HepG2 (cell line): ENCODE data around the gene HABP2. TPM values are rescaled to one million over a fixed set of nuclear protein-coding genes. Genes with fewer than 3 reads are reported as not detected.

ENCODE experiments used
- ATAC-seq: fragments of 200-7000 bp; cut with Tn5 transposase; 3 replicates; pipeline ENCODE4 v1.9.1; 2020; ENCODE audit warnings: mild to moderate bottlenecking, moderate library complexity
- Bru-seq: library from RNA; stranded (reverse); fragments of 400-500 nt; gene quantifications from one replicate; lab custom pipeline; 2021; lab: Mats Ljungman, UMichigan
- BruChase-seq, 2 experiments: library from RNA; stranded (reverse); fragments of 400-500 nt; gene quantifications; one replicate each; lab custom pipeline; 2021; lab: Mats Ljungman, UMichigan
- BruUV-seq: library from RNA; stranded (reverse); fragments of 400-500 nt; replicated peaks from 2 replicates; lab custom pipeline; 2021; lab: Mats Ljungman, UMichigan
- CTCF ChIA-PET: fragments of 300-600 bp; formaldehyde crosslinking; extraction: SDS; loops from one replicate; lab custom pipeline; 2021; ENCODE audit warnings: low total read pairs, inconsistent platforms, low intra/inter-chr PET ratio; lab: Yijun Ruan, JAX
- POLR2A ChIA-PET: fragments of 350-600 bp; sonication (Branson Sonifier 250); formaldehyde crosslinking; loops from one replicate; lab custom pipeline; 2020; ENCODE audit warnings: antibody characterized with exemption, inconsistent platforms; lab: Yijun Ruan, JAX
- DNase-seq: peaks from one replicate; pipeline ENCODE4 v3.0.0-alpha.2; 2015; ENCODE audit warnings: low spot score
- FAIRE-seq: peaks from 3 replicates; lab custom pipeline; 2011; peaks lifted over from hg19 to GRCh38; lab: Jason Lieb, UNC
- H2AFZ ChIP-seq: one replicate; pipeline ENCODE4 v1.6.1; 2011; ENCODE audit warnings: low read length, inconsistent platforms
- H3K27ac ChIP-seq: fragments of 300-600 bp; 3 replicates; pipeline ENCODE4 v1.8.0; 2011; ENCODE audit warnings: mixed run types, mild to moderate bottlenecking, mixed read lengths, low read length, inconsistent platforms; ENCODE audit not compliant: insufficient read depth; ENCODE audit errors: extremely low read length
- H3K27me3 ChIP-seq, 2 experiments: fragments of 200-600 bp in 1 of 2; 2 replicates in 1 of 2; 3 replicates in 1 of 2; pipeline versions ENCODE4 v1.6.0 to v1.8.0; 2011; ENCODE audit warnings: low read length in 2 of 2, mild to moderate bottlenecking in 2 of 2, moderate library complexity in 2 of 2, inconsistent platforms in 1 of 2; ENCODE audit not compliant: insufficient read depth in 2 of 2, control insufficient read depth in 1 of 2
- H3K36me3 ChIP-seq, 2 experiments: fragments of 200-600 bp in 1 of 2; replicated peaks in 1 of 2; 2 replicates in 1 of 2; 3 replicates in 1 of 2; pipeline versions ENCODE4 v1.5.1 to v1.8.0; 2011; ENCODE audit warnings: low read length in 2 of 2, inconsistent platforms in 1 of 2; ENCODE audit not compliant: insufficient read depth in 2 of 2, control insufficient read depth in 1 of 2
- H3K4me1 ChIP-seq: 2 replicates; pipeline ENCODE4 v1.5.1; 2012; ENCODE audit warnings: low read length, inconsistent platforms; ENCODE audit not compliant: insufficient read depth
- H3K4me2 ChIP-seq: 2 replicates; pipeline ENCODE4 v1.6.0; 2011; ENCODE audit warnings: low read depth, low read length, inconsistent platforms
- H3K4me3 ChIP-seq, 3 experiments: fragments of 200-600 bp in 1 of 3; sonication (generic), shearing (Covaris generic) in 1 of 3; replicated peaks in 1 of 3; 2 replicates each; pipeline ENCODE4 v1.5.1; 2011 to 2016; ENCODE audit warnings: low read length in 3 of 3, inconsistent platforms in 2 of 3, low read depth in 2 of 3, mild to moderate bottlenecking in 2 of 3, control low read depth in 1 of 3, mixed read lengths in 1 of 3; ENCODE audit not compliant: insufficient read depth in 1 of 3
- H3K79me2 ChIP-seq: one replicate; pipeline ENCODE4 v1.6.1; 2011; ENCODE audit warnings: low read length, inconsistent platforms; ENCODE audit not compliant: insufficient read depth
- H3K9ac ChIP-seq: 2 replicates; pipeline ENCODE4 v1.6.0; 2011; ENCODE audit warnings: mild to moderate bottlenecking, low read depth, low read length, inconsistent platforms; ENCODE audit not compliant: insufficient read depth
- H3K9me3 ChIP-seq: 2 replicates; pipeline ENCODE4 v1.5.1; 2012; ENCODE audit warnings: mild to moderate bottlenecking, low read length
- H4K20me1 ChIP-seq: 2 replicates; pipeline ENCODE4 v1.6.0; 2011; ENCODE audit warnings: inconsistent platforms, mild to moderate bottlenecking, low read length, moderate library complexity; ENCODE audit not compliant: insufficient read depth
- MATR3 ChIP-seq: sonication (generic); formaldehyde crosslinking; IDR thresholded peaks from 2 replicates; pipeline ENCODE4 v1.4.0; 2020; ENCODE audit warnings: missing genetic modification reagents
- MYPOP ChIP-seq: sonication (generic); formaldehyde crosslinking; IDR thresholded peaks from 2 replicates; pipeline ENCODE4 v1.8.1; 2023; ENCODE audit warnings: mild to moderate bottlenecking, moderate library complexity, missing genetic modification reagents
- POLR2A ChIP-seq, 2 experiments: IDR thresholded peaks; 2 replicates each; pipeline ENCODE4 v1.6.1; 2011; ENCODE audit warnings: low read depth in 2 of 2, low read length in 2 of 2, mild to moderate bottlenecking in 1 of 2, moderate library complexity in 1 of 2; ENCODE audit not compliant: insufficient read depth in 1 of 2
- SOX5 ChIP-seq: IDR thresholded peaks from 2 replicates; pipeline ENCODE4 v1.6.1; 2016; ENCODE audit warnings: borderline replicate concordance
- TOE1 ChIP-seq: sonication (generic); formaldehyde crosslinking; IDR thresholded peaks from 2 replicates; pipeline ENCODE4 v1.4.0; 2020; ENCODE audit warnings: mild to moderate bottlenecking, missing genetic modification reagents
- ZBTB7B ChIP-seq: sonication (generic); formaldehyde crosslinking; IDR thresholded peaks from 2 replicates; pipeline ENCODE4 v1.4.0; 2020; ENCODE audit warnings: missing genetic modification reagents
- ZKSCAN8 ChIP-seq: IDR thresholded peaks from 2 replicates; pipeline ENCODE4 v1.6.1; 2016; ENCODE audit warnings: borderline replicate concordance, missing genetic modification reagents, missing compliant biosample characterization
- ZNF281 ChIP-seq: sonication (generic); formaldehyde crosslinking; IDR thresholded peaks from 2 replicates; pipeline ENCODE4 v1.4.0; 2020; ENCODE audit warnings: missing genetic modification reagents, borderline replicate concordance
- WGBS: methylation state at CpG from one replicate; pipeline ENCODE4 v1.1.6; 2017; ENCODE audit warnings: low lambda C conversion rate; 5-methylcytosine and 5-hydroxymethylcytosine counted together
- in situ Hi-C: cut with HindIII; loops from 2 replicates; pipeline ENCODE4 v1.10.0; 2017; ENCODE audit warnings: low pct_unique_long_range_greater_than_20kb; ENCODE audit not compliant: extremely low pct_ligation_motif_present
- intact Hi-C: fragments of 100-400 bp; cut with micrococcal nuclease; formaldehyde crosslinking; loops from one replicate; pipeline ENCODE4 v1.10.0; 2022; ENCODE audit not compliant: unreplicated experiment
- long read RNA-seq, 2 experiments: library from RNA in 1 of 2; library from polyadenylated mRNA in 1 of 2; stranded (forward) in 1 of 2; unstranded in 1 of 2; transcript quantifications; one replicate each; pipeline ENCODE4 v2.0.0, GENCODE V29; 2019 to 2022
- polyA minus RNA-seq, 3 experiments: library from RNA; depleted of rRNA, polyadenylated mRNA; stranded (reverse); fragments of >200 nt; gene quantifications; 2 replicates each; pipeline ENCODE4 v1.2.3, GENCODE V29; 2011; ENCODE audit warnings: low replicate concordance in 1 of 3
- polyA plus RNA-seq, 8 experiments: library from polyadenylated mRNA; depleted of rRNA in 3 of 8; stranded (reverse) in 7 of 8; unstranded in 1 of 8; fragments of >200 nt; fragmentation: Illumina TruSeq in 4 of 8; extraction: Trizol in 4 of 8; gene quantifications; 2 replicates each; pipeline versions ENCODE4 v1.2.1 to v1.2.3, GENCODE V29; 2011 to 2016; ENCODE audit warnings: low read depth in 4 of 8, missing spikeins in 1 of 8, mixed read lengths in 1 of 8; ENCODE audit not compliant: insufficient read depth in 1 of 8
- total RNA-seq, 5 experiments: library from RNA; depleted of rRNA; stranded (reverse); fragments of >200 nt; fragmentation: Illumina TruSeq; extraction: Trizol; gene quantifications; 2 replicates each; pipeline ENCODE4 v1.2.3, GENCODE V29; 2016; ENCODE audit warnings: low read depth in 1 of 5

Gene HABP2
- total RNA-seq (2016; rRNA removed; fragmentation: Illumina TruSeq; extraction: Trizol) (0.13 TPM in 1 of 2 replicates, not detected in the other), polyA plus RNA-seq (2011; rRNA removed) (0.12 TPM in 2 replicates), polyA minus RNA-seq (2011; rRNA and poly(A)+ RNA removed; ENCODE audit: low replicate concordance) (not detected in 2 replicates), Bru-seq, nascent RNA (percentile 7 among the genes with signal in this experiment), BruChase-seq, experiment 1, labeled RNA remaining after a 6-hour chase (percentile 6 among the genes with signal in this experiment), BruChase-seq, experiment 2, labeled RNA remaining after a 2-hour chase (percentile 3 among the genes with signal in this experiment)
- total RNA-seq (2016; cell fraction: cytosol; rRNA removed; fragmentation: Illumina TruSeq; extraction: Trizol; ENCODE audit: low read depth), result not detected in 2 replicates
- total RNA-seq (2016; cell fraction: insoluble cytoplasmic fraction; rRNA removed; fragmentation: Illumina TruSeq; extraction: Trizol), result 0.04 and 0.06 TPM in 2 replicates
- not detected in 2 replicates for total RNA-seq (2016; cell fraction: membrane; rRNA removed; fragmentation: Illumina TruSeq; extraction: Trizol)
- total RNA-seq (2016; cell fraction: nucleus; rRNA removed; fragmentation: Illumina TruSeq; extraction: Trizol), result 0.16 TPM in 1 of 2 replicates, not detected in the other
- polyA plus RNA-seq (2011; cell fraction: cytosol; rRNA removed), result 0.10 and 0.11 TPM in 2 replicates
- polyA plus RNA-seq (2011; cell fraction: nucleus; rRNA removed), result 0.03 and 0.06 TPM in 2 replicates
- 0.04 TPM in 1 of 2 replicates, not detected in the other for polyA plus RNA-seq (2012)
- not detected in 2 replicates for polyA plus RNA-seq (2016; cell fraction: cytosol; fragmentation: Illumina TruSeq; extraction: Trizol; ENCODE audit: low read depth)
- not detected in 2 replicates for polyA plus RNA-seq (2016; cell fraction: insoluble cytoplasmic fraction; fragmentation: Illumina TruSeq; extraction: Trizol; ENCODE audit: low read depth)
- polyA plus RNA-seq (2016; cell fraction: membrane; fragmentation: Illumina TruSeq; extraction: Trizol; ENCODE audit: low read depth), result not detected in 2 replicates
- not detected in 2 replicates for polyA plus RNA-seq (2016; cell fraction: nucleus; fragmentation: Illumina TruSeq; extraction: Trizol; ENCODE audit: insufficient read depth, low read depth)
- polyA minus RNA-seq (2011; cell fraction: cytosol; rRNA and poly(A)+ RNA removed), result not detected in 2 replicates
- polyA minus RNA-seq (2011; cell fraction: nucleus; rRNA and poly(A)+ RNA removed), result not detected in 2 replicates
- long read RNA-seq, experiment 1, result 0 reads
- long read RNA-seq, experiment 2, result 0 reads

DNA sequence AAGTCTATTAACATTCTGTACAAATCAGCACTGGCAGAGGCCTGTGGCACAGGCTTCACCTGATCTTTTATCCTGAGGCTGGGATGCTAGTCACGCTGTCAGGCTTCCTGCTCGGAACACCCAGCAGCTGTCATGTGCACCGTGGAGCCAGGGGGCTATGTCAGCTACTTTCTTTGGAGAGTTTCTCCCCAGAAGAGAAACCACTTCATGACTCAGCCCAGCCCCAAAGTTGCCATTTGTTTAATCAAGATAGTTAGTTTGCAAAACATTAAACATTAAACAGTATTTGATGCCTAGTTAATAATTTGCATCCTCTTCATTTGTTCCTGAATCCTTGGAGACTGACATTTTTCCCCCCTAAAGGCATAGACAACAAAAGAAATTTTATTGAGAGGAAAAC is at the start of gene HABP2:
TSS of gene HABP2 (plus strand) at position 353 of the 400 bp plus-strand sequence. CDS start 69 bp downstream, outside the sequence.
- peaks cover 27% of the 10 kb centered on the region for H3K4me1 ChIP-seq

More for the DNA sequence above, at the start of gene HABP2:
- no peak within 1 kb of the TSS for H2AFZ ChIP-seq
- H3K79me2 ChIP-seq, result no peaks in the 10 kb centered on the region
- intact Hi-C loops (no loop called here), in situ Hi-C loops (no loop called here)
- WGBS, result 5% methylated on average over 3 of the region's 3 CpGs
- DNase-seq, result no peak
- BruUV-seq, result no TSS peak
- H3K9ac ChIP-seq, result no peak within 1 kb of the TSS
- ChIA-PET CTCF (no interaction called here), POLR2A (no interaction called here)
- H3K9me3 ChIP-seq, result no peaks in the 10 kb centered on the region
- TF ChIP-seq POLR2A (IDR thresholded peaks at IDR 0.05; ENCODE audit: insufficient read depth in 1 of 2, low read depth in 2 of 2, low read length in 2 of 2) (no peak), ZNF281 (CRISPR knock-in tag) (no peak), MYPOP (CRISPR knock-in tag) (no peak), ZKSCAN8 (CRISPR knock-in tag) (no peak), MATR3 (no peak), TOE1 (no peak), ZBTB7B (CRISPR knock-in tag) (no peak), SOX5 (CRISPR knock-in tag) (no peak)
- ATAC-seq, result peak; percentile 40; the same call in 2 of the 3 replicates
- H3K4me3 ChIP-seq, result no peak within 1 kb of the TSS
- no peaks in the 10 kb centered on the region for H3K36me3 ChIP-seq
- no peaks in the 10 kb centered on the region for H4K20me1 ChIP-seq
- H3K27ac ChIP-seq, result no peak within 1 kb of the TSS
- peaks cover 0 to 4% of the 10 kb centered on the region in 2 experiments; a peak in 1 of 5 replicates for H3K27me3 ChIP-seq
- FAIRE-seq, result no peak
- no peak within 1 kb of the TSS; the same call in 1 of the 2 replicates for H3K4me2 ChIP-seq
